Retinal pigment epithelial cell (primary cell): Measurements from ENCODE around the gene SMARCD1.
"Not testable (repeated sequence)": the region's sequence is repeated elsewhere in the genome, so short reads cannot be mapped to it uniquely, and the experiment has no call there.

ENCODE experiments used
- DNase-seq: peaks from one replicate; pipeline ENCODE4 v3.0.0-alpha.2; 2010; ENCODE audit warnings: low read depth
- H3K4me3 ChIP-seq: 2 replicates; pipeline ENCODE4 v1.5.1; 2011; ENCODE audit warnings: mild to moderate bottlenecking, low read length, control low read depth, moderate library complexity
- CTCF ChIP-seq: conservative IDR thresholded peaks from 2 replicates; pipeline ENCODE4 v1.5.1; 2011; ENCODE audit warnings: low read depth, low read length, control low read depth, inconsistent platforms

SMARCD1 gene

DNA sequence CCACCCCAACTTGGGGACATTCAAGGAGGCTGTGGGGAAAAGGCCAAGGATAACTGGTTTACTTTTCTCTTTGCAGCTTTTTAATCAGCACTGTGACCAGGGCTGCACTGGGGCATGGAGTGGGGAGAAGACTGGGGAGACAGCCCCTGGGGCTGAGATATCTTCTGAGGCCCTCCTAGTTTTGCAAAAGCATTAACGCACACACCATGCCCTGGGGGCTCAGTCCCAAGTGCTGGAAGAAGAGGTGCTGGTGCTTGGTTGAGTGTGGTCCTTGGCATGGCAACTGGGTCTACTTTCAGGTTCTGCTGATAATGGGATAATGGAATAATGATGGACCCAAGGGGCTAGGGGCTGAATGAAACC lies 9.4 kb upstream of the SMARCD1 start:
- no peak overlapping the region for H3K4me3 ChIP-seq
- no peak for DNase-seq
- TF ChIP-seq CTCF: no peak

- DNase-seq: no peak
- no peak overlapping the region for H3K4me3 ChIP-seq
- no peak for TF ChIP-seq CTCF
Observed at GRCh38 chr12:50077099-50077498, 8.0 kb upstream of the SMARCD1 start.

- no peak for DNase-seq
- no peak for TF ChIP-seq CTCF
- H3K4me3 ChIP-seq: no peak overlapping the region
Observed at GRCh38 chr12:50078281-50078680, 6.9 kb upstream of the SMARCD1 start.

DNA sequence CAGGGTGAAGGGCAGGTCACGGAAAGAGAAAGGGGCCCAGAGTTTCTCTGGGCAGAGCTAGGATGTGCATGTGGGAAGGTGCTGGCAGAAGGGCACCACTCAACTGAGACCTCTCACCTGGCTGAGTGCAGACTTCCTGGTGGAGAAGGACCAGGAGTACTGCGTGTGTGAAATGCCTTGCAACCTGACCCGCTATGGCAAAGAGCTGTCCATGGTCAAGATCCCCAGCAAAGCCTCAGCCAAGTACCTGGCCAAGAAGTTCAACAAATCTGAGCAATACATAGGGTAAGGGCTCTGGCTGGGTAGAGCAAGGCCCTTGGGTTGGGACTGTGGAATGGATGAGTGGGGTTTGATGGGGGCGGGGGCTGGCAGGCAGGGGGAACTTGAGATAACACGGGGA lies 5.4 kb upstream of the SMARCD1 start:
- DNase-seq: no peak
- TF ChIP-seq CTCF: no peak
- H3K4me3 ChIP-seq: no peak overlapping the region

- no peak for TF ChIP-seq CTCF
- H3K4me3 ChIP-seq: no peak overlapping the region
- DNase-seq: no peak
Observed at GRCh38 chr12:50081096-50081808, 3.9 kb upstream of the SMARCD1 start.

GRCh38 chr12:50082644-50083043 lies 2.5 kb upstream of the SMARCD1 start:
- TF ChIP-seq CTCF: no peak
- no peak overlapping the region for H3K4me3 ChIP-seq
- no peak for DNase-seq

GRCh38 chr12:50083301-50083700 lies 1.8 kb upstream of the SMARCD1 start:
- no peak overlapping the region for H3K4me3 ChIP-seq
- DNase-seq: no peak
- TF ChIP-seq CTCF: no peak

DNA sequence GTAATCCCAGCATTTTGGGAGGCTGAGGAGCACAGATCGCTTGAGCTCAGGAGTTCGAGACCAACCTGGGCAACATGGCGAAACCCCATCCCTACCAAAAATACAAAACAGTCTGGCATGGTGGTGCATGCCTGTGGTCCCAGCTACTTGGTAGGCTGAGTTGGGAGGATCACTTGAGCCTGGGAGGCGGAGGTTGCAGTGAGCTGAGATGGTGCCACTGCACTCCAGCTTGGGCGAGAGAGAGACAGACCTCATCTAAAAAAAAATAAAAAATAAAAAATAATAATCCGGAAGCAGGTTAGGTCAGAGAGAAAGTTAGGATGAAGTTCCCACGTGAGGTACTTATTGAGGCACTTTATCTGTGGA lies 750 bp upstream of the SMARCD1 start:
- peak overlapping the region; percentile 91 for H3K4me3 ChIP-seq
- not testable (repeated sequence) for DNase-seq
